NB4 (cell line): ENCODE measurements around the gene SMIM1.

ENCODE experiments used
- DNase-seq: peaks from one replicate; pipeline ENCODE4 v3.0.0; 2010; ENCODE audit warnings: low read depth
- H3K4me3 ChIP-seq: one replicate; pipeline ENCODE4 v1.5.1; 2011; ENCODE audit warnings: mild to moderate bottlenecking, low read depth, low read length, moderate library complexity
- MYC ChIP-seq: IDR thresholded peaks from 2 replicates; pipeline ENCODE4 v1.6.1; 2011; ENCODE audit warnings: low read depth, low read length
- POLR2A ChIP-seq: IDR thresholded peaks from 2 replicates; pipeline ENCODE4 v1.6.1; 2011; ENCODE audit warnings: mild to moderate bottlenecking; ENCODE audit not compliant: insufficient read length; ENCODE audit errors: extremely low read depth
- TF ChIP-seq, protein P1 (sequence below): IDR thresholded peaks from one replicate; pipeline ENCODE4 v1.5.1; 2012; ENCODE audit warnings: low read depth, low read length
- TF ChIP-seq, protein P2 (sequence below): IDR thresholded peaks from 2 replicates; pipeline ENCODE4 v1.6.1; 2011; ENCODE audit warnings: low read depth, low read length

SMIM1 gene

DNA sequence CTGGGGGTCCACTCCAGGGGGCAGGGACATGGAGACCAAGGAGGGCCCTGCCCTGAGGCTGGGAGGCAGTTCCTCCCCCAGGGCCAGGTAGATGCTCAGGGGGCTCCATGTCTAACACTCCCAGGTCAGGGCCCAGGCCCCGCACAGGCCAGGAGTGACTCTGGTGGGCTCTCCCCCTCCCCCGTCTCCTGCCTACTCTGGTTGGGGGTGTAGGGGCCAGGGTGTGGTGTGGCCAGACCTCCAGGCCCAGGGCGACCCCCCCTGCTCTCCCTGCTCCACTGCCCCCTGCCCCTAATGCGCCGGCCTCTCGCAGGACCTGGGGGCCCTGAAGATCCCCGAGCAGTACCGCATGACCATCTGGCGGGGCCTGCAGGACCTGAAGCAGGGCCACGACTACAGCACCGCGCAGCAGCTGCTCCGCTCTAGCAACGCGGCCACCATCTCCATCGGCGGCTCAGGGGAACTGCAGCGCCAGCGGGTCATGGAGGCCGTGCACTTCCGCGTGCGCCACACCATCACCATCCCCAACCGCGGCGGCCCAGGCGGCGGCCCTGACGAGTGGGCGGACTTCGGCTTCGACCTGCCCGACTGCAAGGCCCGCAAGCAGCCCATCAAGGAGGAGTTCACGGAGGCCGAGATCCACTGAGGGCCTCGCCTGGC, 40.0 kb upstream of the SMIM1 start:
- no peak for DNase-seq
- no peak for TF ChIP-seq POLR2A
- H3K4me3 ChIP-seq = no peak overlapping the region

DNA sequence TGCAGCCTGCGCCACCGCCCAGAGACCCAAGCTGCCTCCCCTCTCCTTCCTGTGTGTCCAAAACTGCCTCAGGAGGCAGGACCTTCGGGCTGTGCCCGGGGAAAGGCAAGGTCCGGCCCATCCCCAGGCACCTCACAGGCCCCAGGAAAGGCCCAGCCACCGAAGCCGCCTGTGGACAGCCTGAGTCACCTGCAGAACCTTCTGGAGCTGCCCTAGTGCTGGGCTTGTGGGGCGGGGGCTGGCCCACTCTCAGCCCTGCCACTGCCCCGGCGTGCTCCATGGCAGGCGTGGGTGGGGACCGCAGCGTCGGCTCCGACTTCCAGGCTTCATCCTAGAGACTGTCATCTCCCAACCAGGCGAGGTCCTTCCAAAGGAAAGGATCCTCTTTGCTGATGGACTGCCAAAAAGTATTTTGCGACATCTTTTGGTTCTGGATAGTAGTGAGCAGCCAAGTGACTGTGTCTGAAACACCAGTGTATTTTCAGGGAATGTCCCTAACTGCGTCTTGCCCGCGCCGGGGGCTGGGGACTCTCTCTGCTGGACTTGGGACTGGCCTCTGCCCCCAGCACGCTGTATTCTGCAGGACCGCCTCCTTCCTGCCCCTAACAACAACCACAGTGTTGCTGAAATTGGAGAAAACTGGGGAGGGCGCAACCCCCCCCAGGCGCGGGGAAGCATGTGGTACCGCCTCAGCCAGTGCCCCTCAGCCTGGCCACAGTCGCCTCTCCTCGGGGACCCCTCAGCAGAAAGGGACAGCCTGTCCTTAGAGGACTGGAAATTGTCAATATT, 39.3 kb upstream of the SMIM1 start:
- no peak for DNase-seq

DNA sequence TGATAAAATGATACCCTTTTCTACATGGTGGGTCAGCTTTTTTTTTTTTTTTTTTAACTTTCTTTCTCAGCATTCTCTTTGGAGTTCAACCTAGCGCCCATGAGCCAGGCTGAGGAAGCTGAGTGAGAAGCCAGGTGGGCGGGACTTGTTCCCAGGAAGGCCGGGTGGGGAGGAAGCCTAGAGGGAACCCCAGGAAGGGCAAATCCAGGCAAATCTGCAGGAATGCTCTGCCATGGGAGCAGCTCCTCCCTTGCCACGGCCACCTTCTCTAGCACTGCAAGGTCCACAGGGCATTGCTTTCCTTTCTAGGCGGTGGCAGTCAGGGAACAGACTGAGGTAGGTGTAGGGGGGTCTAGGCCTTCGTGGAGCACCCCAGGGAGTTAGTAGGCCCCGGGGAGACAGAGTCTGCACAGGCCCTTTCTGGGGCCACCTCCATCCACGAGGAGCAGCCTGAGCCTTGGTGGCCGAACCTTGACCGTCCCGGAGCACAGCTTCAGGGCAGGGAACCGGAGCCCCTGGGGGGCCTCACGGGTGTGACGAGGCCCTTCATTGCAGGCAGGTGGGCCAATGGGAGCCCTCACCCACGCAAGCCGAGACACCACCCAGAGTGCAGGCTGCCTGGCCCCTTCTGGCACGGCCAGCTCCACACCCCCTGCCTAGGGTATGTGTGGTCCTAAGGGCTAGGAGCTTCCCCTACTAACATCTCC, 38.5 kb upstream of the SMIM1 start:
- DNase-seq = no peak
- TF ChIP-seq POLR2A (no peak), MYC (no peak)
- TF ChIP-seq, protein P1, sequence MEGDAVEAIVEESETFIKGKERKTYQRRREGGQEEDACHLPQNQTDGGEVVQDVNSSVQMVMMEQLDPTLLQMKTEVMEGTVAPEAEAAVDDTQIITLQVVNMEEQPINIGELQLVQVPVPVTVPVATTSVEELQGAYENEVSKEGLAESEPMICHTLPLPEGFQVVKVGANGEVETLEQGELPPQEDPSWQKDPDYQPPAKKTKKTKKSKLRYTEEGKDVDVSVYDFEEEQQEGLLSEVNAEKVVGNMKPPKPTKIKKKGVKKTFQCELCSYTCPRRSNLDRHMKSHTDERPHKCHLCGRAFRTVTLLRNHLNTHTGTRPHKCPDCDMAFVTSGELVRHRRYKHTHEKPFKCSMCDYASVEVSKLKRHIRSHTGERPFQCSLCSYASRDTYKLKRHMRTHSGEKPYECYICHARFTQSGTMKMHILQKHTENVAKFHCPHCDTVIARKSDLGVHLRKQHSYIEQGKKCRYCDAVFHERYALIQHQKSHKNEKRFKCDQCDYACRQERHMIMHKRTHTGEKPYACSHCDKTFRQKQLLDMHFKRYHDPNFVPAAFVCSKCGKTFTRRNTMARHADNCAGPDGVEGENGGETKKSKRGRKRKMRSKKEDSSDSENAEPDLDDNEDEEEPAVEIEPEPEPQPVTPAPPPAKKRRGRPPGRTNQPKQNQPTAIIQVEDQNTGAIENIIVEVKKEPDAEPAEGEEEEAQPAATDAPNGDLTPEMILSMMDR = no peak
- TF ChIP-seq, protein P2, sequence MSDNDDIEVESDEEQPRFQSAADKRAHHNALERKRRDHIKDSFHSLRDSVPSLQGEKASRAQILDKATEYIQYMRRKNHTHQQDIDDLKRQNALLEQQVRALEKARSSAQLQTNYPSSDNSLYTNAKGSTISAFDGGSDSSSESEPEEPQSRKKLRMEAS = no peak
- no peak overlapping the region for H3K4me3 ChIP-seq

More for the DNA sequence above, 39.3 kb upstream of the SMIM1 start:
- TF ChIP-seq POLR2A = no peak
- TF ChIP-seq, protein P1 = no peak
- TF ChIP-seq MYC = no peak
- TF ChIP-seq, protein P2 = no peak
- H3K4me3 ChIP-seq = no peak overlapping the region

DNA sequence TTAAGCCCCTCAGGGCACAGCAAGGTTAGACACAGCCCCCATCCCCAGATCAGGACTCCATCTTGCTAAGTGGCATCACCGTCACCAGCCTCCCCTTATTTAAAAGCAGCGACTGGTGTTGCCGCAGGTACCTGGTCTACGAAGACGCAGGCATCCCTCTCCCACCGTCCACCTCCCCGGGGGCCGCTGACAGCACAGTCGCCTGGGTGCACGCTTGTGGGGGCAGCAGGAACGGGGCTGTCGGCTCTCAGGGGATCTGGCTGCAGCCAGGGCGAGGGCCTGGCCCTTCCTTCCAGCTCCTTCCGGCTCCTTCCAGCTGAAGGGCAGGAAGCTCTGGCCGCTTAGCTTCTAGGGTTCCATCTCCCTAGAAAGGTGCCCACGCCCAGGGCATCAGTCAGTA, 37.9 kb upstream of the SMIM1 start:
- no peak for TF ChIP-seq MYC
- TF ChIP-seq POLR2A = no peak
- TF ChIP-seq, protein P2 = no peak
- TF ChIP-seq, protein P1 = no peak
- no peak for DNase-seq
- H3K4me3 ChIP-seq = no peak overlapping the region

DNA sequence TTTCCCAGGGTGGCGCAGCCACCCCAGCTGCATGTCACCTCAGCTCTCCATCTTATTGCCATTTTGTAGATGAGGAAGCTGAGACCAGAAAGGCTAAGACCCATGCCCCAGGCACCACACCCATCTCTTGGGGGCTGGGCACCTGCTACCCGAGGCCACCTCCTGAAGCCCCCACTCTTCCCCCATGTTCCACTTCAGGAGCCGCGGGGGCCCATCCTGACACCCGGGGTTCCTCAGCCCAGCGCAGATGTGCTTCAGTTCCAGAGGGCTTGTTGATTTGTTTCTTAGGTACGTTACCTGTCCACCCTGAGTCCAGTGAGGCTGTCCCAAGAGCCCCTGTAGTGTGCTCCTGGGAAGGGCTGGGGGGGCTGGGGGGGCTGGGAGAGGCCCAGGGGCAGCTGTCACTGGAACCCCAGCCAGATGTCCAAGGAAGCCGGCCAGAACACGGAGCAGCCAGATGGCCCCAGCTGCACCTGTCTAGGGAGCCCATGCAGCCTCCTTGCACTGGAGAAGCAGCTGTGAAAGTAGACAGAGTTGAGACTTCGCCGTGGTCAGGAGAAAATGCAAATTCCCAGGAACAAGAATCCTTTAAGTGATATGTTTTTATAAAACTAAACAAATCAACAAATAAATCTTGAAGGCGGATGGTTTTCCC, 37.4 kb upstream of the SMIM1 start:
- no peak overlapping the region for H3K4me3 ChIP-seq
- no peak for DNase-seq
- TF ChIP-seq, protein P1 = no peak
- TF ChIP-seq, protein P2 = no peak
- TF ChIP-seq MYC (no peak), POLR2A (no peak)
